ENCODE results near the gene ERFL.

ERFL gene

DNA sequence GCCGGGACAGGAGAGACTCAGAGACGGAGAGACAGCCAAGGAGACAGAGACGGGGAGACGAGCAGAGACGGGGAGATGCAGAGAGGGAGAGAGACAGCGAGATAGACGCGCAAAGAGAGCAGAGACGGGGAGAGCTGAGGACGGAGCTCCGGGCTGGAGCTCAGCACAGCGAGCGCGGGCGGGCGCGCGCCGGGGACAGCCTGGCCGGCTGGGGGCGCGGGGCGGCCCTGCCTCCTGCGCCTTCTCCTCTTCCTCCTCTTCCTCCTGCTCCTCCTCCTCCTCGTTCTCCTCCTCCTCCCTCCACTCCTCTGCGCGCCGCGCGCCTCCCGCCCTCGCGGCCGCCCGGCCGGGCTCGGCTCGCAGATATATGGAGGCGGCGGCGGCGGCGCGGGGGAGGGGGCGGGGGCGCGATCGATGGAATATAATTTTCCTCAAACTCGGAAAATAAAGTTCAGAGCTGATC is at the start of gene ERFL:
TSS of gene ERFL (minus strand) at position 229 of the 463 bp plus-strand sequence. CDS start 15,530 bp downstream, outside the sequence.
- peak; percentile 53 for DNase-seq

DNA sequence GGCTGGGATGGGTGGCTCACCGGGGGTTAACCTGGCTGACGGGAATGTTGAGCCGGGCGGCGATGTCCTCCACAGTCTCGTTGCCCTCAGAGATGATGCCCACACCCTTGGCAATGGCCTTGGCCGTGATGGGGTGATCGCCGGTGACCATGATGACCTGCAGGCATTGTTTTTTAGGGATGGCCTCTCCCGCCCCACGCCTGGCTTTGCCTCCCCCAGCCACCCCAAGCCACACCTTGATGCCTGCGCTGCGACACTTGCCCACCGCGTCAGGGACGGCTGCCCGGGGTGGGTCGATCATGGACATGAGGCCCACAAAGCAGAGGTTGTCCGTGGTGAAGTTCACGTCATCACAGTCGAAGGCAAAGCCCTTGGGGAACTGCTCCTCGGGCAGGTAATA is 49.7 kb upstream of the ERFL start:
- no peak for DNase-seq

DNA sequence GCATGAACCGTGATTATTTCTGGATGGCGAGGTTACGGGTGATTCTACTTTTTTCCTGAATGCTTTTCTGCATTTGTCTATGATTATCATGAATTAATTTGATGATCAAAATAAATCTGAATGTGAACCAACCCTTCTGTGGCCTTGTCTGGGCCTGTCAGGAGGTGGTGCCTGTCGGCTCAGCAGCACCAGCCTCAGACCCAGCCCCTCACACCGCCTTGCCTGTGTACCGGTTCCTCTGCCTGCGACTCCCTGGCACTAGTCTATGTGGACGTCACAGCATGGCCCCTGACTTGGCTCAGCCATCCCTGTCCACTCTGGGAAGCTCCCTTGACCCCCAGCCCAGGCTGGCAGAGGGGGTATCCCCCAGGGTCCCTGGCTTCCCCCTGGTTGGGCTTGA is 46.4 kb upstream of the ERFL start:
- no peak for DNase-seq

DNA sequence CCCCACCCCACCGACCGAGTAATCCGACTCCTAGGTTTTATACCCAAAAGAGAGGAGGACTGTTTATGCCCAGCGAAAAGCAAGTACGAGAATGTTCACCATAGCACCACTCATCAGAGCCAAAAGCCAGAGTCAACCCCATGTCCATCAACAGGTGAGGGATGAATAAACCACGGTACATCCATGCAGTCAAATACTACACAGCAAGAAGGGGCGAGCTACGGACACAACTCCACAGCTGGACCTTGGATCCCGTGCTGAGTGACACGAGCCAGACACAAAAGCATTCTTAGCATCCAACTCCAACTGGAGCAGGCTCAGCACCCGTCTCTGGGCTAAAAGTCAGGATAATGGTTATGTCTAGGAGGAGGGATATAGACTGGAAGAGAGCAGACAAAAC is 43.1 kb upstream of the ERFL start:
- no peak for DNase-seq

DNA sequence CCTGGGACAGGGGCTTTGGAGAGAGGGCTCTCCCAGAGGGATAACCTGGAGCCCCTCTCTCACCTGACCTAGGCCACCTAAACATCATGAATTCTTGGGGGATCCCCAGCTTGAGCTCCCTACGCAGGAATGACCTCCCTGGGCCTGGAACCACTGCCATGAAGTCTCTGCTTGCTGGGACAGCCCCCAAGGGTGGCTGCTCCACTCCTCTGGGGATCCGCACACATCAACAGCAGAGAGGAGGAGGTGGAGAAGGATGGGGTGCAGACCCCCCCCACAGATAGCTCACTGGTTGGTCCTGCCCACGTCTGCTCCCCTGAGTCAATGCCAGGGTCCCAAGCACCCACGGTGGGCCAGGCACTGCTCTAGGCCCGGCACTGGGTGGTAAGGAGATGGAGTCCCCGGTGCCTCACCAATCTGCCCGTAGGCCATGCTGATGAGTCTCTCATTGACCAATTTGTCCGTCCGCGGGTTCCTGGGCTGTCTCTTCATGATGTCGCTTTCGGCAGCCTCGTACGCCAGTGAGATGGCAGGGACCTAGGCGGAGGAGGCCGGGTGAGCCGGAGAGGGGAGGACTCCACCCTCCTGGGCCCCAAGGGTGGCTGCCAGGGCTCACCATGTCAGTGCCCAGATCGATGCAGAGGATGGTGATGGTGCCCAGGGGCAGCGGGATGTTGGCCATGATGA is 41.7 kb upstream of the ERFL start:
- DNase-seq, result no peak

DNA sequence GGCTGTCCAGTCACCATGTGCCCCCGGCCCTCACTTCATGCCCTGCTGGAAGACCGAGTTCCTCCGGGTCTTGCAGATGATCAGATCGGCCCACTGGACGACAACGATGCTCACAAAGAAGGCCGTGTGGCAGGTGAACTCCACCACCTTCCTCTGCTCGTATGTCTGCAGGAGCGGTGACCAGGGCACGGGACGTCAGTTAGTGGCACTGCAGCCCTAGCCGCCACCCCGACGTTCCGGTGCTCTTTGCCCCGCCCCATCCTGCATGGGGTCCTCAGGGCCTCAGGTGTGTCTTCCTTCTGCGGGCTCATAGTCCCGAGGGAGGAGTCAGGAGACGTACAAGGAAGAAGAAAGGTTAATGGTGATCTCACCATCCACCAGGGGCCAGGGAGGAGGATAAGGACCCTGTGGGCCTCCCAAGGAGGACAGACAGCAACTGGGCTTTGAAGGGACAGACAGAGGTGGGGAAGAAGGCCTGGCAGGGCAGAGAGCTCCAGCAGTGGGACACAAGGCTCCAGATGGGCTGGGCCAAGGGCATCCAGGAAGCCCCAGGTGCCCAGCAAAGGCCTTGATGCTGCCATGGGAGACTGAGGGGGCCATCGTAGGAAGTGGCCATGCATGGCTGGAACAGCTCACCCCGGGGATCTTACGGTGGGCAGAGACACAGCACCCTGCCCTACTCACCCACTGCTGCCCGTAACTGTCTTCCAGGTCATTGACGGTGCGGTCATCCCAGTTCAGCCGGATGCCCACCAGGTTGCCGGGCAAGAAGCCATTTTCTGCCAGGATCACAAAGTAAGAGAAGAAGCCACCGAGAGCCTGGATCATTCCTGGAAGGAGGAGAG is 40.7 kb upstream of the ERFL start:
- DNase-seq, result no peak

DNA sequence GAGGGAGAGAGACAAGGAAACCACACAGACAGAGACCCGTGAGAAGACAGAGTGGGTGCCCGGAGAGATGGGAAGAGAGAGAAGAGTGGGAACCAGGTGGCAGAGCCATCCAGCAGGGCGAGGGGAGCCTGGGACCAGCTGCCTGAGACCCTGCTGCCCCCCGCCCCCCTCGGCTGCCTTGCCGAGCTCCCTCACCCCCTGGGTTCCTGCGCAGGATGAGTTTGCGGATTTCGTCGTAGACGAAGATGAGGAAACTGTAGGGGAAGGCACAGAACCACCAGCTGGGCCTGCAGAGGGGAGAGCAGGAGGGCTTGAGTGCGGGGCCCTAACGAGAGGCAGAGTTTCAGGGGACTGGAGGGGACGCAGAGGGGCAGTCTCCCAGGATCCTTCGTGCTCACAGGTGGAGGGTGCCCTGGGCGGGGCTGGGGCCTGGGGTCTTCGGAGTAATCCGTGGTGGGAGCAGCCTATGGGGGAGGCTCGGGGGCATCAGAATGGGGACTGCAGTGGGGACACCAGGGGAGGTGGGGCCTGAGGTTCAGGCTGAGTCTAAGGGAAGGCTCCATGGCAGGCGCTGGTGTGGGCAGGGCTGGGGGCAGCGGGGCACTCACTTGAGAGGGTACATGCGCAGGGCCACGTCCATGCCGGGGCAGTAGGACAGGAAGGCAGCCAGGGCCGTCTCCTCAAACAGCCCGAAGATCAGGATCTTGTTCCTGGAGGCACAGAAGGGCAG is 39.0 kb upstream of the ERFL start:
- DNase-seq, result no peak

DNA sequence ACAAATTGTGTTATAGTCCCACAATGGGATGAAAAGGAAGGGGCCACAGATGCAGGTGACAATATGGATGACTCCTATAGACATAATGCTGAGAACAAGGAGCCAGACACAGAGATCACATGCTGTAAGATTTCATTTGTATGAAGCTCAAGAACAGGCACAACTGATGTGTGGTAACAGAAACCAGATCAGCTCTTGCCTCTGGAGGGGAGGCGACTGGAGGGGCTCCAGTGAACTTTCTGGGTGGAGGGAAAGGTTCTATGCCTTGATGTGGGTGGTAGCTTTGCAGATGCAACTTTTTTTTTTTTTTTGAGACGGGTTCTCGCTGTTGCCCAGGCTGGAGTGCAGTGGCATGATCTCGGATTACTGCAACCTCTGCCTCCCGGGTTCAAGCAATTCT is 36.9 kb upstream of the ERFL start:
- no peak for DNase-seq

DNA sequence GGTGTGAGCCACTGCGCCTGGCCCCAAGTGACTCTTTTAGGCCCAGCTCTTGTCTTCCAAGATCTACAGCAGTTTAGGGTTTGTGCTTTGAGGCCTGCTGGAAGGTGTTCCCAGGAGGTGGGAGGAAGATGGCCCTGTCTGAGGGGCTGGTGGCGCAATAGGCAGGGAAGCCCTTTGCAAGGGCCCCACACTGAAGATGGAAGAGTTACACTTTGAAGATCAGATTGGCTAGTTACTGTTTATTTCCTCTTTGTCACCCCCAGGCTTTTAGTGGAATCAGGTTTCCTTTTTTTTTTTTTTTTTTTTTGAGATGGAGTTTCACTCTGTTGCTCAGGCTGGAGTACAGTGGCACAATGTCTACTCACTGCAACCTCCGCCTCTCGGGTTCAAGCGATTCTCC is 32.7 kb upstream of the ERFL start:
- no peak for DNase-seq

DNA sequence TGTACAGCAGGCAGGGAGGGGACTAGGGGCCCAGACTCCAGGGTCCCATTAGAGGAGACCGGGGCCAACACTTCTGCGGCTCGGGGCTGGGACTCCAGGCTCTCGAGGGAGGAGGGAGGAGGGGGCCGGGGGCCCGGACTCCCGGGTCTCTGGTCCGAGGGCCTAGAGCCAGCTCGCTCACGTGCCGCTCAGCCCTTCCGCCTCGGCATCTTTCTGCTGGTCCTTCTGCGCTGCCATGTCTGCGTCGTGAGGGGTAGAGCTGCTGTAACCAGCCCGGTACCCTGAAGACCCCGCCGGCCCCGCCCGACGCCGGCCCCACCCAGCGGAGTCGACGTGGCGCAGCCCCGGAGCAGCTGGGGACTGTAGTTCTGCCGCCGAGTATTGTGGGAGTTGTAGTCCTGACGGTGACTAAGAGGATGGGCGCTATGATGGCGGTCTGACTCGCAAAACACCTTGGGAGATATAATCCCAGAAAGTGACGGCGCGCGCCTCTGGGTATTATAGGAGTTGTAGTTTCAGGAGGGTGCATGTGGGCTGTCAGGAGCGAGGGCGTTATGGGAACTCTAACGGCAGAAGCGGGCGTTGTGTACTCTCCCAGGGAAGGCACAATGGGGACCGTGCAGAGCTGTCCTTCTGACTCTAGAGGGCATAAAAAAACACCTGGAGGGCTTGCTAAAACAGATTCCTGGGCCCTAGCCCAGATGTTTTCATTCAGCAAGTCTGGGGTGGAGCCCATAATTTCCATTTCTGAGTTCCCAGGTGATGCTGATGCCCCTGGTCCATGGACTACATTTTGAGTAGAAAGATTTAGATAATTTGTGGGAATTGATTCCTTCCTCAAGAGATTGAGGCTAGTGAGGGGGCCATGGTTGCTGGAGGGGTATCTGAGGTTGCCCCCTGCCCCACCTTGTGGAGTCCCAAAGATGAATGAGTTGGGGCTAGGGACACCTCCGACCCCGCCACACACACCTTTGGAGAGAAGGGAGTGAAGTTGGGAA is 31.1 kb upstream of the ERFL start, which contains the start of gene RABAC1:
TSS of gene RABAC1 (minus strand) at position 266 of the 998 bp plus-strand sequence. CDS start at position 237, 29 bp downstream.
- DNase-seq, result peak; percentile 84

DNA sequence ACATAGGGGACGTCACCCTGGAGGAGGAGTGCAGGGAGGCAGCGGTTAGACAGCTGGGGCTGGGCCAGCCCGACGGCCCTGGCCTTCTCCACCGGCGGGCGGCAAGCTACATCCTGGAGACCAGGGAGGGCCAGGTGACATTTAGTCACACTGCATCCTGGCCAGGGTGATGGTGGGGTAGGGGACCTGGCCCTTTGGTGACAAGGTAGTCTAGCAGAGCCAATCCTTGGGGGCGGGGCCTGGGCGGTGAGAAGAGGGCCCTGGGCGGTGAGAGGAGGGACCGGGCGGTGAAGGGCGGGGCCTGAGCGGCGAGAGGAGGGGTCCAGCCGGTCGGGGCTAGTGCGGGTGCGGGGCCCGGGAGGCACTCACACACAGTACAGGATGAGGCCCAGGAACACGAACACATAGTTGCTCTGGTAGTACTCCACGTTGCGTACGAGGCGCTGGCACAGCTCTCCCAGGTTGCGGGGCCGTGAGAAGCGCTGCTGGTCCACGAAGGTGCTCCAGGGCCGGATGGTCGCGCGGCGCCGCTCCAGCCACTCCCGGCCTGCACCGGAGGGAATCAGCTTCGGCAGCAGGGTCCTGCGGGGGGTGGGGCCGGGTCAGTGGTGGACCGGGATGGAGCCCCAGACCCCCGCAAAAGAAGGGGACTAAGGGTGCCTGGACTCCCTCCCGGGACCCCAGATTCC is 30.3 kb upstream of the ERFL start:
- DNase-seq, result peak; percentile 78

DNA sequence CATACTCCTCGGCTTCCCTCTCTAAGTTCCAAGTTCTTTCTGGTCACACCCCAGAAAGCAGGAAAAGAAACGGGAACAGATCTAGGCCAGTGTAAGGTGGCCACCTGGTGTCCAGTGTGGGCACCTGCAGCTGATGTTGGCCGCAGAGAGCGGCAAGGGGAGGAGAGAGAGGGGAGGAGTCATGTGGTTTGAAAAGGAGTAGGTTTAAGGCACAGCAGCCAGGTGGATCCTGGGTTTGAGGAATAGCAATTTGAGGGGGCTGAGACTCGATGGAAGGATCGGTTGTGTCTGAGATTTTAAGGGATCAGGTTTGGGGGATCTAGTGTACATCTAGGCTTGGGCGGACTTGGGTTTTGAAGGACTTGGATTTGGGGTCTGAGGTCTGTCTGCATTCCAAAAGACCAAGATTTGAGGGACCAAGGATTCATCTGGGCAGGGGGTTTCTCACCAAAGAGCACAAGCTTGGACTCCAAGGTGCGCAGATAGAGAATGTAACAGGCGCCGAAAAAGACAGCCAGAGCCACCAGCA is 29.7 kb upstream of the ERFL start:
- DNase-seq, result peak; percentile 81

DNA sequence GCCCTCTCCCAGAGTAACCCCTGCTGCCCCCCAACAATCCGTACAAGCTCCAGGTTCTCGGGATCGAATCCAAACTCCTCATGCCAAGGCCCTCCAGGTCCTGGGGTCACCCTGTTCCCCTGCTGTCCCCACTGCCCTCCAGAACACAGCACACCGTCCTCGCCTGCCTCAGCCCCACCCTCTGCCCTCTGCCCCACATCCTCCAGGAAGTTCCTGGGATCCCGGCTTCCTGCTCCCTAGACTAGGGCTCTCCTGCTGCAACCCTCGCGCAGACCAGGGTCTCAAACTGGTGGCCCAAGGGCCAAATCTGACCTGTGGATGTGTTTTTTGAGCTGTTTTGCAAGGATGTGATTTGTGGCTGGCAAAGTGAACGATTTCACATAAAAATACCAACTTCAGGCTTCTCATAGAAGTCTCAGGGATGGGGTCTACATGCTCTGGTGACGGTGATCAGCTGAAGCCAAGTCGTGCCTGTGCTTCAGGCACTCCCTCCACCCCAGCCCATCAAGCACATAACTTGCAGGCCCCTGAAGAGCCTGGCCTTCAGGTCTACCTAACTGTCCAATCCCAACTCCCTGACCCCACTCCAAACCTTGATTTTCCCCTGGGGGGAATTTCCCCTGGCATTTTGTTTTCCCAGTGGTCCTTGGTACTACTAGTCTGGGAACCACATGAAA is 29.1 kb upstream of the ERFL start:
- no peak for DNase-seq

DNA sequence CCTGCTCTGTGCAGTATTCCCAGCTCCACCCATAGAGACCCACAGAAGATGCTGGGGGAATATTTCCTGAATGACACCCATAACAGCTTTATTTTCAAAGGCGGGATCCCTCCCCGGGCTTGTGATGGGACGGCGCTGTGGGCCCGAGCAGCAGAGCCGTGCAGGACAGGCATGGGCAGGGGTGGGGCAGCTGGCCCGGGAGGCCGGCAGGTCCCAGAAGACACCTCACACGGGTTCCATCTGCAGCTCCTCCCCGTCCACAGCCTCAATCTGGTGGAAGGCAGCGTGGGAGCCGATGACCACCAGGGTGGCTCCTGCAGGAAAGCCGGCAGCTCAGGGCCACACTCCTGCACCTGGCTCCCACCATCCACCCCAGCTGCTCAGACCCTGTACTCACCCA is 28.4 kb upstream of the ERFL start:
- no peak for DNase-seq

DNA sequence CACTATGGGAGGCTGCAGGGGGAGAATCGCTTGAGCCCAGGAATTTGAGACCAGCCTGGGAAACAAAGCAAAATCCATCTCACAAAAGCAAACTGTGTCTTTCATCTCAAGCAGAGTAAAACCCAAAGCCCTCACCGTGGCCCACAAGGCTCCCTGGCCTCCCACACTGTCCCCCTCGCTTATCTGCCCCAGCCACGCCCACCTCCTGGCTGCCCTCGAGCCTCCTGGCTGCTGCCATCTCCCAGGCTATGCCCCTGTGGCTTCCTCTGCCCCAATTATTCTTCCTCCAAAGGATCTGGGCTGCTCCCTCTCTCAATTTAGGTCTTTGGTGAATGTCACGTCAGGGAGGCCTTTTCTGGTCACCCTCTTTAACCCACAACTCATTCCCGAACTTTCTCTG is 27.3 kb upstream of the ERFL start:
- DNase-seq, result no peak

DNA sequence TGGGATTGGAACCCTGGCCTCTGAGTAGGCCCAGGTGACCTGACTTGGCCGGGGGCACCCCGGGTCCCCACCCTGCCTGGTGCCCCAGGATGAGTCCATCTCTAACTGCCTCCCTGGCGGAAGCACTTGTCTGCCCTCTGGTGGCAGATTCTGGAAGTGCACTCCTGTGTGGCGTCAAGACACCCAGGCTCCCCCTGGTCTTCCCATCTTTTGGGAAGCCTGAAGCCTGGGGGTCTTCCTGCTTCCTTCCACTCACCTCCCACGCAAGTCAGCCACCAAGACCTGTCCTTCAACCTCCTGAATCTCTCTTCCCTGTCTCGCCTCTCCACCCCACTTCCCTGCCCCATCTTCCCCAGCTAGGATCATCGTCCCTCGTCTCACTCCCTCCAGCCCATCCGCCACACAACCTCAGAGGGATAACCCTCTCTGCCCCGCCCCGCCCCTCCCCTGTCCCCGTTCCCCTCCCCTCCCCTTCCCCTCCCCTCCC is 23.5 kb upstream of the ERFL start:
- peak; percentile 73 for DNase-seq

DNA sequence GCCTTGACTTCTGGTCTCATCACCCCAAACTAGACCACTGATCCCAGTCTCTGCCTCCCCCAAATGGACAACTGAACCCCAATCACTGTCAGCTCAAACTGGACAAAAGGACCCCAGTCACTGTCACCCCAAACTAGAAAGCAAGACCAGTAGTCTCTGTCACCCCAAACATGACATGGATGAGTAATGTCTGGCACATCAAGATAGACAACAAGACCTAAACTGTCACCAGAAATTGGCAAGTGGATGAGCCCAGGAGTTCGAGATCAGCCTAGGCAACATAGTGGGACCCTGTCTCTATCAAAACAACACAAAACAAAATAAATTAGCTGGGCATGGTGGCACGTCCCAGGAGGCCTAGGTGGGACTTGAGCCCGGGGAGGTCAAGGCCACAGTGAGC is 18.8 kb upstream of the ERFL start:
- no peak for DNase-seq

DNA sequence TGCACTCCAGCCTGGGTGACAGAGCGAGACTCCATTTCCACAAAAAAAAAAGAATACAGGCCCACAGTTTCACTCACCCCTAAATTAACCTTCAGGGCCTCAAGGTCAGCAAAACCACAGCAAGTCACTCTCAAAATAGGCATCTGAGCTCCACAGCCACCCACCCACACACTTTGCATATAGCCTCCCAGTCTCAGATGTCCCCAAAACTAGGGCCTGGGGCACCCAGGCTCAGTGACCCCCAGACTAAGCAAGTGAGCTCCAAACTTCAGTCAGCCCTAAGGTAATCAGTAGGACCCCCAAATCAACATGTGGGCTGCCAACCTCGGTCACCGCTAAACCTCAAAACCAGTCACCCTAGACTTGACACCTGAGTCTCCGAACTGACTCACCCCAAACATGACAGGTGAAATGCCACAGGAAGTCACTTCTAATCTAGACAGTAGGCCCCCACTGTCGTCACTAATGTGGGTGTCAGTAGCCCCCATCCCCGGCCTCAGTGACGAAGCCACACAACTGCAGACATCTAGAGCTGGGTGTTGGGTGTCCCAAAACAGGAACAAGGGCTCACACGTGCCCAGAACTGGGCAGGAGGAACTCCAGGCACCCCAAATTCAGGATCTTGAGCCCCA is 17.0 kb upstream of the ERFL start:
- peak; percentile 32 for DNase-seq

DNA sequence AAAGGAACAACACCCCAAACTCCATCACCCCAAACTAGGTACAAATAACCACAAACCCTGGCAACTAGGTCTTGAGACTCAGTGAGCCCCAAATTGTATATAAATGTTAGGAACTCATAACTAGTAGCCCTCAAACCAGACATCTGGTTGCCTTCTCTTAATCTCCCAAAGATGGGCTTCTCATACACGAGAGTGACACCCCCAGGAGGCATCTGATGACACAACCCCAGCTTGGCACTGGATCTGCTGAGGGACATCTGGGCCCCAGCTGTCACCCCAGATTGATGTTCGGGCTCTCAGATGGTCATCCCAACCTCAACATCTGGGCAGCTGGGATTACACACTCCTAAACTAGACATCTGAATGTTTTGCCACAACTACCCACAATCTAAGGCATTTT is 16.1 kb upstream of the ERFL start:
- DNase-seq, result no peak
